HEK293T (cell line): ENCODE measurements around the gene DBN1.

Experiments used
- CTCF ChIA-PET: fragments of 350-600 bp; formaldehyde crosslinking; extraction: SDS; loops from one replicate; lab custom pipeline; 2021; ENCODE audit warnings: antibody characterized with exemption, inconsistent platforms; lab: Yijun Ruan, JAX
- POLR2A ChIA-PET: fragments of 350-600 bp; formaldehyde crosslinking; extraction: SDS; loops from one replicate; lab custom pipeline; 2020; ENCODE audit warnings: antibody characterized with exemption, inconsistent platforms; lab: Yijun Ruan, JAX
- DNase-seq: peaks from one replicate; pipeline ENCODE4 v3.0.0; 2012; ENCODE audit warnings: mixed read lengths; ENCODE audit errors: extremely low spot score
- ARNT ChIP-seq: fragments of 450-650 bp; IDR thresholded peaks from 2 replicates; pipeline ENCODE4 v1.6.1; 2017; ENCODE audit warnings: mild to moderate bottlenecking
- BHLHE40 ChIP-seq: fragments of 450-650 bp; IDR thresholded peaks from 2 replicates; pipeline ENCODE4 v1.6.1; 2016; ENCODE audit warnings: mild to moderate bottlenecking, moderate library complexity, borderline replicate concordance
- CTBP1 ChIP-seq: fragments of 450-650 bp; IDR thresholded peaks from 2 replicates; pipeline ENCODE4 v1.6.1; 2016; ENCODE audit warnings: borderline replicate concordance
- ELF4 ChIP-seq: fragments of 450-650 bp; IDR thresholded peaks from 2 replicates; pipeline ENCODE4 v1.6.1; 2017; ENCODE audit warnings: antibody characterized with exemption
- FOXA1 ChIP-seq: fragments of 450-650 bp; IDR thresholded peaks from 2 replicates; pipeline ENCODE4 v1.6.1; 2016; ENCODE audit warnings: mild to moderate bottlenecking
- FOXK2 ChIP-seq: fragments of 450-650 bp; IDR thresholded peaks from 2 replicates; pipeline ENCODE4 v1.6.1; 2016; ENCODE audit warnings: mild to moderate bottlenecking
- FOXM1 ChIP-seq: fragments of 450-650 bp; IDR thresholded peaks from 2 replicates; pipeline ENCODE4 v1.6.1; 2017; ENCODE audit warnings: mild to moderate bottlenecking, borderline replicate concordance
- HDGF ChIP-seq: fragments of 450-650 bp; IDR thresholded peaks from 2 replicates; pipeline ENCODE4 v1.6.1; 2017; ENCODE audit warnings: antibody characterized with exemption, borderline replicate concordance
- L3MBTL2 ChIP-seq: fragments of 450-650 bp; conservative IDR thresholded peaks from 2 replicates; pipeline ENCODE4 v1.6.1; 2016; ENCODE audit warnings: mild to moderate bottlenecking
- LEF1 ChIP-seq: fragments of 450-650 bp; IDR thresholded peaks from 2 replicates; pipeline ENCODE4 v1.6.1; 2017; ENCODE audit warnings: mild to moderate bottlenecking, borderline replicate concordance
- NFRKB ChIP-seq: fragments of 450-650 bp; IDR thresholded peaks from 2 replicates; pipeline ENCODE4 v1.6.1; 2016; ENCODE audit warnings: mild to moderate bottlenecking, moderate library complexity
- PKNOX1 ChIP-seq: fragments of 450-650 bp; IDR thresholded peaks from 2 replicates; pipeline ENCODE4 v1.6.1; 2016
- SP1 ChIP-seq: fragments of 450-650 bp; IDR thresholded peaks from 2 replicates; pipeline ENCODE4 v1.6.1; 2017
- SUZ12 ChIP-seq: fragments of 450-650 bp; IDR thresholded peaks from 2 replicates; pipeline ENCODE4 v1.6.1; 2016; ENCODE audit warnings: mild to moderate bottlenecking
- TARDBP ChIP-seq: fragments of 450-650 bp; IDR thresholded peaks from 2 replicates; pipeline ENCODE4 v1.6.1; 2016
- ZNF384 ChIP-seq: fragments of 450-650 bp; IDR thresholded peaks from 2 replicates; pipeline ENCODE4 v1.6.1; 2016

Gene DBN1

GRCh38 chr5:177484902-177485549 is 11.6 kb upstream of the DBN1 start:
- DNase-seq: no peak
- ChIA-PET CTCF (no interaction called here), POLR2A (interaction anchor here (1.1 kb wide), 1 partner anchor 10 kb away, joined by 3 read pairs; no protein-coding TSS in a partner anchor)
- TF ChIP-seq FOXK2 (no peak), PKNOX1 (no peak), L3MBTL2 (no peak), BHLHE40 (no peak), SP1 (no peak), NFRKB (no peak), CTBP1 (no peak), LEF1 (no peak), TARDBP (no peak)

DNA sequence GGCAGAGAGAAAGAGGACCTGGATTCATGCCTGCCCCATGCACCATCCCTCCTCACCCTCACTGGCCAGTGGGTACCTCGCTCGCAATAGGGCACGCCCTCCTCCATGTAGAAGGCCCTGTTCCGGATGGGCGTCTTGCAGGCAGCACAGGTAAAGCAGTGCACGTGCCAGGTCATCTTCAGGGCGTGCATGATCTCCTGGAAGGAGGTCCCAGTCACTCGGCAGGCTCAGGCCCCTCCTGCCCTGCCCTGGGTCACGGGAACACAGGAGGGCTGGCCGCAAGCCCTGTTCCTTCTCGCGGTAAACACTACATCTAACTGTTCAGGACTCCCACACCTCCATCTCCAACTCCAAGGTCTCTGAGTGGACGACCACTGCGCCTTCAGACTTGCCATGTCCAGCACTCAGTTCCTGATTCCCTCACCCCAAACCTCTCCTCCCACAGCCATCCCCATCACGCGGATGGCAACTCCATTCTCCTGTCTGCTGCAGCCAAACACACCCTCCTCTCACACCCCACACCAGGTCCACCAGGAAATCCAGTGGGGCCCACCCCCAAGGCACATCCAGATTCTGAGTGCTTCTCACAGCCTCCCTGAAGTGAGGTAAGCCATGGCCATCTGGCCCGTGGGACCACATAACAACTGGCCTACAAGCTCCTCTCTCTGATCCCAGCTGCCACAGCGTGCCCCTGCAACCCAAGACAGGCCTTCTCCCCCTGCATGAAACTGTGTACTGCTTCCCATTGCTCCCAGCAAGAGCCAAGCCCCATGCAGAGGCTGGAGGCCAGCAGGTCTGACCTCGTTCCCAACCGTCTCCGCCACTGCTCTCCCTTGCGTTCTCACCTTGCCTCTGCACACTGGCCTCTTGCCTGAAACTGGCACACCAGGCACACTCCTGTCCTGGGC is 10.8 kb upstream of the DBN1 start:
- TF ChIP-seq LEF1: no peak
- no peak for TF ChIP-seq BHLHE40
- CTCF ChIA-PET: no interaction called here
- POLR2A ChIA-PET: no interaction called here
- no peak for DNase-seq

DNA sequence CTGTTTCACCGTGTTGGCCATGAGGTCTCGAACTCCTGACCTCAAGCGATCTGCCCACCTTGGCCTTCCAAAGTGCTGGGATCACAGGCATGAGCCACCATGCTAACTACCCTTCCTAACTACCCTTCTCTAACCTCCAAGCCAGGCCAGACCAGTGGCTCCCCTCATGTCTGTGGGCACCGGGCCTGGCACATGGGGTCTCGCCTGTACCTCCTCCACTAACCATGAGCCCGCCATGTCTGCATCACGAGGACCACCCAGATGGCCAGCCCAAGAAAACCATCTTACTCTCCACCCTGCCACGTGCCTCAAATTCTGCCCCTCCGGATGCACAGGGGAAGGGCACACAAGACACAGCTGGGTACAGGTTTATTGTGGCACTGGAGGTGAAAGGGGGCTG is 9.6 kb upstream of the DBN1 start:
- CTCF ChIA-PET: no interaction called here
- no peak for TF ChIP-seq ZNF384
- no peak for TF ChIP-seq FOXM1
- no peak for TF ChIP-seq LEF1
- no peak for TF ChIP-seq SP1
- no peak for TF ChIP-seq FOXA1
- POLR2A ChIA-PET: no interaction called here
- no peak for DNase-seq

- ChIA-PET POLR2A (no interaction called here), CTCF (no interaction called here)
- no peak for DNase-seq
- TF ChIP-seq SP1 (no peak), SUZ12 (no peak), CTBP1 (no peak)
These were observed 8.9 kb upstream of the DBN1 start for GRCh38 chr5:177482359-177482795.

GRCh38 chr5:177479774-177480173 is 6.3 kb upstream of the DBN1 start:
- no peak for DNase-seq
- ChIA-PET CTCF (no interaction called here), POLR2A (no interaction called here)
- TF ChIP-seq SUZ12 (no peak), ARNT (no peak)

DNA sequence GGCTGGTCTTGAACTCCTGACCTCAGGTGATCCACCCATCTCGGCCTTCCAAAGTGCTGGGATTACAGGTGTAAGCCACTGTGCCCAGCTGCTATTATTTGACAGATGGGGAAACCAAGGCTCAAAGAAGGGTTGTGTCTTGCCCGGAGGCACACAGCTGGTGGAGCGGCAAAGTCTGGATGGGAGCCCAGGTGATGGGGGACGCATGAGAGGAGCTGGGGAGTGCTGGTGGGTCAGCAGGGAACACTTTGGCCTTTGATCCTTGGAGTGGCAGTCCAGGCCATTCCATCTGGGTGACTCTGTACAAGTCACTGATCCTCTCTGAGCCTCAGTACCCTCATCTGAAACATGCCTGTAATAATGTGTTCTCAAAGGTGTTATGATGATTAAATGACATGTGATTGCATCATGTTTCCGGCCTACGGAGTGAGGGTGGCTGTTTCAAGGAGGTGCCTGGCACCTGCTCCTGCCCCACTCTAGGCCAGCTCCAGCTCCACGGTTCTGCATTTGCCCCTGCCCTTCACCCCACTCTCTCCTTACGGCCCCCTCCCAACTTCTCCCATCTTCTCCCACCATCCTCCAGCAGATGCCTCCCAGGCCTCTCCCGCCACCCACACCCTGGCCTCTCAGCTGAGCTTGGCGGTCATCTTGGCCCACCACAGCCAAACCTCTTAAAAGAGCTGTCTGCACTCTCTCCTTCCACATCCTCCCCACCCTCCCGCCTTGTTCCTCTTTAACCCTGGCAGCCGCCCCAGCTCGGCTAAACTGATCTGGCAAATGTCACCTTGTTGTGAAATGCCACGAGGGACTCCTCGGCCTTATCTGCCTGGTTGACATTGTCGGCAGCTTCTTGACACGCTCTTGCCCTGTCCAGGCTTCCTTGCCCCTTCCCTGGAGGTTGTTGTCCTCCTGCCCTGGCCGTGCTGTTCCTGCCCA is 5.5 kb upstream of the DBN1 start:
- DNase-seq: no peak
- CTCF ChIA-PET: interaction anchor here (1.8 kb wide), 1 partner anchor 12 kb away, joined by 4 read pairs; no protein-coding TSS in a partner anchor
- TF ChIP-seq SP1 (no peak), TARDBP (no peak), FOXK2 (no peak), CTBP1 (no peak), ELF4 (no peak), BHLHE40 (no peak), LEF1 (no peak), HDGF (no peak), L3MBTL2 (no peak), FOXA1 (no peak), FOXM1 (no peak), NFRKB (no peak), ZNF384 (no peak), PKNOX1 (no peak)
- POLR2A ChIA-PET: interaction anchor here (1.1 to 1.2 kb wide), 2 partner anchors 9 to 725 kb away, joined by 3 to 4 read pairs; partner anchors contain the start of gene HNRNPAB
